Rectal smooth muscle tissue (tissue), 1 donor: ENCODE results near the gene VPS45.
A peak's percentile ranks its signal among the peaks of the same experiment; 100 is the strongest.
"Not testable (repeated sequence)": the region's sequence is repeated elsewhere in the genome, so short reads cannot be mapped to it uniquely, and the experiment has no call there.

Source experiments
- H3K27ac ChIP-seq: one replicate; pipeline ENCODE4 v1.7.0; 2013; ENCODE audit warnings: low read depth, low read length, inconsistent platforms
- H3K27me3 ChIP-seq: one replicate; pipeline ENCODE4 v1.7.0; 2013; ENCODE audit warnings: low read length; ENCODE audit not compliant: control insufficient read depth, insufficient read depth
- H3K36me3 ChIP-seq: one replicate; pipeline ENCODE4 v1.7.0; 2013; ENCODE audit warnings: low read length; ENCODE audit not compliant: control insufficient read depth, insufficient read depth
- H3K4me1 ChIP-seq: one replicate; pipeline ENCODE4 v1.7.0; 2013; ENCODE audit warnings: low read length; ENCODE audit not compliant: control insufficient read depth, insufficient read depth
- H3K4me3 ChIP-seq: one replicate; pipeline ENCODE4 v1.7.0; 2013; ENCODE audit warnings: low read length
- H3K9ac ChIP-seq: one replicate; pipeline ENCODE4 v1.7.0; 2013; ENCODE audit warnings: low read length

VPS45 gene

GRCh38 chr1:150142083-150142482, 74.5 kb downstream of the VPS45 start:
- no peaks in the 10 kb centered on the region for H3K36me3 ChIP-seq
- H3K4me1 ChIP-seq = no peaks in the 10 kb centered on the region
- H3K9ac ChIP-seq = no peak overlapping the region
- H3K27me3 ChIP-seq = no peaks in the 10 kb centered on the region
- H3K27ac ChIP-seq = no peak overlapping the region
- H3K4me3 ChIP-seq = no peak overlapping the region

- no peaks in the 10 kb centered on the region for H3K36me3 ChIP-seq
- no peak overlapping the region for H3K27ac ChIP-seq
- no peak overlapping the region for H3K9ac ChIP-seq
- no peaks in the 10 kb centered on the region for H3K27me3 ChIP-seq
- peaks cover 6% of the 10 kb centered on the region for H3K4me1 ChIP-seq
- no peak overlapping the region for H3K4me3 ChIP-seq
These were observed 77.0 kb downstream of the VPS45 start for GRCh38 chr1:150144606-150145005.

- not testable (repeated sequence) for H3K27ac ChIP-seq, H3K9ac ChIP-seq, H3K4me1 ChIP-seq, H3K36me3 ChIP-seq, H3K4me3 ChIP-seq, H3K27me3 ChIP-seq
These were observed 78.4 kb downstream of the VPS45 start for GRCh38 chr1:150146016-150146415.

GRCh38 chr1:150146849-150147542, 79.4 kb downstream of the VPS45 start:
- H3K4me3 ChIP-seq = no peak overlapping the region
- H3K27me3 ChIP-seq = peaks cover 5% of the 10 kb centered on the region
- H3K4me1 ChIP-seq = peaks cover 6% of the 10 kb centered on the region
- H3K27ac ChIP-seq = no peak overlapping the region
- no peak overlapping the region for H3K9ac ChIP-seq
- peaks cover 2% of the 10 kb centered on the region for H3K36me3 ChIP-seq

GRCh38 chr1:150148837-150149270, 81.3 kb downstream of the VPS45 start:
- Histone ChIP-seq H3K4me3 (peak overlapping the region; percentile 83), H3K27ac (peak overlapping the region; percentile 96), H3K27me3 (peaks cover 5% of the 10 kb centered on the region), H3K4me1 (peaks cover 14% of the 10 kb centered on the region), H3K36me3 (peaks cover 5% of the 10 kb centered on the region), H3K9ac (peak overlapping the region; percentile 89)

- peaks cover 6% of the 10 kb centered on the region for H3K36me3 ChIP-seq
- peaks cover 20% of the 10 kb centered on the region for H3K4me1 ChIP-seq
- peak within 1 kb of the TSS; percentile 96 for H3K27ac ChIP-seq
- peak within 1 kb of the TSS; percentile 91 for H3K4me3 ChIP-seq
- peaks cover 5% of the 10 kb centered on the region for H3K27me3 ChIP-seq
- H3K9ac ChIP-seq = peak within 1 kb of the TSS; percentile 97
These were observed 81.9 kb downstream of the VPS45 start, which contains the start of gene PLEKHO1 for GRCh38 chr1:150149271-150150132. TSS of gene PLEKHO1 (plus strand) at chr1:150149916. CDS start at chr1:150150258, 342 bp downstream.

- Histone ChIP-seq H3K36me3 (peaks cover 9% of the 10 kb centered on the region), H3K4me1 (peaks cover 28% of the 10 kb centered on the region), H3K9ac (peak overlapping the region; percentile 97), H3K4me3 (peak overlapping the region; percentile 91), H3K27ac (peak overlapping the region; percentile 96), H3K27me3 (peaks cover 5% of the 10 kb centered on the region)
These were observed 82.8 kb downstream of the VPS45 start for GRCh38 chr1:150150133-150151021.

GRCh38 chr1:150151291-150152181, 84.0 kb downstream of the VPS45 start:
- Histone ChIP-seq H3K27ac (peak overlapping the region; percentile 96), H3K36me3 (peaks cover 17% of the 10 kb centered on the region), H3K4me3 (peak overlapping the region; percentile 91), H3K9ac (peak overlapping the region; percentile 97), H3K27me3 (peaks cover 5% of the 10 kb centered on the region), H3K4me1 (peaks cover 39% of the 10 kb centered on the region)

DNA sequence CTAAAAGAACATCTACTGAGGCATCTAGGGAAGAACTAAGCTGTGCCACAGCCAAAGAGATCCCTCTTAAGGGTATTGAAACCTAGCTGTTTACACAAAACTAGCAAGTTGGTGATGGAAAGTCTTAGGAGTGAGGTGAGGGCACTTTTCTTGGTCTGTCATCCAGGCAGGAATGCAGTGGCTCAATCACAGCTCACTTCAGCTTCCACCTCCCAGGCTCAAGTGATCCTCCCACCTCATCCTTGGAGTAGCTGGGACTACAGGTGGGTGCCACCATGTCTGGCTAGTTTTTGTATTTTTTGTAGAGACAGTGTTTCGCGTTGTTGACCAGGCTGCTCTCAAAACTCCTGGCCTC, 84.6 kb downstream of the VPS45 start:
- H3K27me3 ChIP-seq = peaks cover 5% of the 10 kb centered on the region
- H3K9ac ChIP-seq = no peak overlapping the region
- H3K4me3 ChIP-seq = peak overlapping the region; percentile 91

DNA sequence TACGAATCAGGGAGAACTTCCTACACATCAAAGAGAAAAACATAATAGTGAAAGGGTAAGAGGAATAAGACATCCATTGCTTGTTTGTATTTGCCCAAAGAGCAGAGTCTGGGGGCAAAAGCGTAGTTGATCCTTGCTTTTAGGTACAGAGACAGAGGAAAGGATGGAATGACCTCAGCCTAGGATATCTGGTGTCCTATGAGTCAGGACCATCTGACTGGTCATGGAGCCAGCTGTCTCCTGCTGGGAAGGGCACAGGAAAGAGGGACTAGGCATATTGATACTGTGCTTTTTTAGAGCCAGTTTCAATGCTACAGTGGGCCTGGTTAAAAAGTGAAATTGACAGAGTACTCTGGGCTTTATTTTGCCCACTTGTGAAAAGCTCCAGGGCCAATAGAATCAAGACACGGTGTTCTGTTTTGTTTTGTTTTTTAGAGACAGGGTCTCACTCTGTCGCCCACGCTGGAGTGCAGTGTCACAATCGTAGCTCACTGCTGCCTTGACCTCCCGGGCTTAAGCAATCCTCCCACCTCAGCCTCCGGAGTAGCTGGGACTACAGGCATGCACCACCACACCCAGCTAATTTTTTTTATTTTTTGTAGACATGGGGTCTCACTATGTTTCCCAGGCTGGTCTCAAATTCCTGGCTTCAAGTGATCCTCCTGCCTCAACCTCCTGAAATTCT, 85.3 kb downstream of the VPS45 start:
- Histone ChIP-seq H3K4me3 (peak overlapping the region; percentile 59), H3K4me1 (peaks cover 47% of the 10 kb centered on the region), H3K27ac (peak overlapping the region; percentile 96), H3K36me3 (peaks cover 24% of the 10 kb centered on the region), H3K9ac (no peak overlapping the region), H3K27me3 (peaks cover 5% of the 10 kb centered on the region)

More for the DNA sequence above, 84.6 kb downstream of the VPS45 start:
- Histone ChIP-seq H3K27ac (peak overlapping the region; percentile 96), H3K4me1 (peaks cover 45% of the 10 kb centered on the region), H3K36me3 (peaks cover 24% of the 10 kb centered on the region)

- Histone ChIP-seq H3K27ac (peak overlapping the region; percentile 96), H3K9ac (no peak overlapping the region), H3K27me3 (peaks cover 5% of the 10 kb centered on the region), H3K4me1 (peaks cover 51% of the 10 kb centered on the region), H3K36me3 (peaks cover 27% of the 10 kb centered on the region), H3K4me3 (no peak overlapping the region)
These were observed 86.6 kb downstream of the VPS45 start for GRCh38 chr1:150154143-150154542.
